Stimulated activated CD8-positive, alpha-beta memory T cell treated with anti-CD3 and anti-CD28 coated beads, Interleukin-4, amount 100 ng/mL, for 48 hours (primary cell): Measurements from ENCODE around the gene TTC28.
"Not testable (repeated sequence)": the region's sequence is repeated elsewhere in the genome, so short reads cannot be mapped to it uniquely, and the experiment has no call there.

Experiments used
- DNase-seq: peaks from one replicate; pipeline ENCODE4 v3.0.0-alpha.2; 2020

TTC28 gene

GRCh38 chr22:28398355-28398754 is 281.3 kb downstream of the TTC28 start:
- DNase-seq = no peak

DNA sequence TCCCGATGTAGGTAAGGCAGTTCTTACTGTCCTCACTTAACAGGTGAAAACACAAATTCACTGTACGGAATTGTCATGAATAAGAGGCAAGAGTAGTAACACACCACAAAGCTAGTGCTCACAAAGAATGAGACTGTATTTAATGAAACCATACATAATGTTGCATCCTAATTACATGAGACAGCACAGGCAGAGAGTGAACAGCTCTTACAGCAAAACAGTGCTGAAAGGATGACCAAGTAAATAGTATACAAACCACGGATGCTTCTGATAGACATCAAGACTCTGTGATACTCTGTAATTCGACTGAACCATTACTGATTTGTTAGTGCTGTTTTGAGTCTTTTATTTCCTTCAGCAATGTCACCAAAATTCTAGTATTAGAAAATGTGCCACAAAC is 282.3 kb downstream of the TTC28 start:
- DNase-seq = no peak

GRCh38 chr22:28395920-28396753 is 283.5 kb downstream of the TTC28 start:
- DNase-seq = no peak

GRCh38 chr22:28395520-28395919 is 284.1 kb downstream of the TTC28 start:
- DNase-seq = no peak

DNA sequence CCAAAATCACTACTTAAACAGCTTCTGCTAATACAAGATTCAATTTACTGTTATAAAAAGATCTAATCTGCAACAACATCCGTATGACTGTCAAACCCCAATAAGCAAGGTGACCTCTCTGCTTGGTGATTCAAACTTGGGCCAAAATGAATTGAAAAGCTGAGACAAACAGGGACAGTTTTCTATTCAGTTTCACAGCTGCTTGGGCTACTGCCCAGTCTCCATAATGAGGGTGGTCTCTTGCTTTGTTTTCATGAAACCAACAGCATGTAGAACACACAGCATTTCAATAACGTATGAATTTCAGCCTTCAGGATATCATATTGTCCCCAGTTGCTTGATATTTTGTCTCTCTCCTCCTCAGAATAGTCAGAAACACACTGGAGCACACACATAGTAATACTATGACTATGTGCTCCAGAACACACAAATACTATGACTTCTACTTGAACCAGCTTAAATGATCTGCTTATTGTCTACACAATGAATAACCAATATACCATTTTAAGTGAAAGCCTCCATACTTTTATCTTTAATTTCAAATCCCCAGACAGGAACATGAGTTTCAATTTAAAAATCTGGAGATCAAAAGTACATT is 285.0 kb downstream of the TTC28 start:
- no peak for DNase-seq

- DNase-seq = no peak
Observed at GRCh38 chr22:28381429-28382167, 298.0 kb downstream of the TTC28 start.

DNA sequence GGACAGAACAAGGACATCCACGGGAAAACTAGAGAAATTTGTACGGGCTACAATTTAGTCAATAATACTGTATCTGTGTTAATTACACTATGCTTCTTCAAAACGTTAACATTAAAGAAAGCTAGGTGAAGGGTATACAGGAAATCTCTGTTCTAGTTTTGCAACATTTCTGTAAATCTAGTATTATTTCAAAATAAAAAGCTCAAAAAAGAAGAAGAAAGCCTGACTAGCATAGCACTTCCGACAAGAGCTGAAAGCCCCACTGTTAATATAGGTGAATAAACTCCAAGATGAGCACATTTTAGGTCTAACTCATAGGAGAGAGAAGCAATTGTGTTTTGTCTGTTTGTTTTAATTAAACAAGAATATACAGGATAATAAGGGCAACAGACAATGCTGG is 299.7 kb downstream of the TTC28 start:
- DNase-seq = no peak

GRCh38 chr22:28379075-28379779 is 300.4 kb downstream of the TTC28 start:
- no peak for DNase-seq

DNA sequence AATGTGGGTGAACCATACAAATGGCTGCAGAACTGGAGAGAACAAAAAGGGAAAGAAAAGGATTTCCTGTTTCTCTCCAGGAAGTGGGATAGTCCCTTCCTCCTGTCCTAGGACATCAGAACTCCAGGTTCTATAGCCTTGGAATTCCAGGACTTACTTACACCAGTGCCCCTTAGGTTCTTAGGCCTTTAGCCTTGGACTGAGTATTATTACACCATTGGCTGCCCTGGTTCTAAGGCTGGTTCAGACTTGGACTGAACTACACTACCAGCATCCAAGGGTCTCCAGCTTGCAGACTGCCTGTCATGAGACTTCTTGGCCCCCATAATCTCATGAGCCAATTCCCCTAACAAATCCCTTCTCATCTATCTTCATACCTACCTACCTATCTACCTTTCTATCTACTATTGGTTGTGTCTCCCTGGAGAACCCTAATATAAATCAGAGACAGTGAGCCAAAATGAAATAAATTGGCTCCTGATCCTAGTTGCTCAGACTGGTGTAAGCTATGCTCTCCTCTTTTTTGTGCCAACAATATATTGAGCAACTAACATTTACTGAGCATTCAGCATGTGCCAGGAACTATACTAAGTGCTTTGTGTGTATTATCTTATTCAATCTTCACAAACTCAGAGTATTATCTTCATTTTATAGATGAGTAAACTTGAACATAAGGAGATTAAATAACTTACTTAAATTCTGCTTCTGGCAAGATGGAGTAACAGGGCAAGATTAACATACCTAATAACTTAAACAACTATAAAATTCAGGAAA is 303.7 kb downstream of the TTC28 start:
- DNase-seq = no peak

- DNase-seq = no peak
Observed at GRCh38 chr22:28373831-28374230, 305.8 kb downstream of the TTC28 start.

- DNase-seq = no peak
Observed at GRCh38 chr22:28369854-28370253, 309.8 kb downstream of the TTC28 start.

DNA sequence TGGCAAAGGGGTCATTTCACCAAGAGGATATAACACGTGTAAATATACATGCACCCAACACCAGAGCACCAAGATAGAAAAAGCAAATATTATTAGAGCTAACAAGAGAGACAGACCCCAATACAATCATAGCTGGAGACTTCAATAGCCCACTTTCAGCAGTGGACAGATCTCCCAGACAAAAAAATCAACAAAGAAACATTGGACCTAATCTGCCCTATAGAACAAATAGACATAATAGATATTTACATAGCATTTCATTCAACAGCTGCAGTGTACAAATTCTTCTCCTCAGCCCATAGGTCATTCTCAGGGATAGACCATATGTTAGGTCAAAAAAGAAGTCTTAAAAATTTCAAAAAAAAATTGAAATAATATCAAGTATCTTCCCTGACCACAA is 312.8 kb downstream of the TTC28 start:
- no peak for DNase-seq

DNA sequence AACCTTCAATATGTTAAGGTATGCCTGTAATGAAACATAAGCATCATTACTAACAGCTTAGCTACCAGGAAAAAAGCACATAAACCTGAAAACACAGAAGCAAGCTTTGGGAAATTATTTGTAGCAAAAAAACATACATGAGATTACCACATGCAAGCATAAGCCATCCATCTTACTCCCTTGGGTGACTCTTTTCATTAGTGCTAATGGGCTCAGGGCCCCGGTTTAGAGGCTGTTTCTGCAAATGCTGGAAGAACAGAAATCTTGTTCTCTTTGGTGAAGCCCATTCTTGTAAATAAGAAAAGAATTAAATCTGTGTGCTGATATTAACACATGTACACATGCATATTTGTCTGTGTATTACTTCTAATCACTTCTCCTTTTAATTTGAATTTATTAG is 314.3 kb downstream of the TTC28 start:
- no peak for DNase-seq

DNA sequence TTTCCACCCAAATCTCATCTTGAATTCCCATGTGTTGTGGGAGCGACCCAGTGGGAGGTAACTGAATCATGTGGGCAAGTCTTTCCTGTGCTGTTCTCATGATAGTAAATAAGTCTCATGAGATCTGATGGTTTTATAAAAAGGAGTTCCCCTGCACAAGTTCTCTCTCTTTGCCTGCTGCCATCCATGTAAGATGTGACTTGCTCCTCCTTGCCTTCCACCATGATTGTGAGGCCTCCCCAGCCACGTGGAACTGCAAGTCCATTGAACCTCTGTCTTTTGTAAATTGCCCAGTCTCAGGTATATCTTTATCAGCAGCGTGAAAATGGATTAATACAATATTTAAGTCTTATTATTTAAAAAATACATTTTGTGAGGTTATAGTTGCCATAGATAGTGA is 315.5 kb downstream of the TTC28 start:
- DNase-seq = not testable (repeated sequence)

DNA sequence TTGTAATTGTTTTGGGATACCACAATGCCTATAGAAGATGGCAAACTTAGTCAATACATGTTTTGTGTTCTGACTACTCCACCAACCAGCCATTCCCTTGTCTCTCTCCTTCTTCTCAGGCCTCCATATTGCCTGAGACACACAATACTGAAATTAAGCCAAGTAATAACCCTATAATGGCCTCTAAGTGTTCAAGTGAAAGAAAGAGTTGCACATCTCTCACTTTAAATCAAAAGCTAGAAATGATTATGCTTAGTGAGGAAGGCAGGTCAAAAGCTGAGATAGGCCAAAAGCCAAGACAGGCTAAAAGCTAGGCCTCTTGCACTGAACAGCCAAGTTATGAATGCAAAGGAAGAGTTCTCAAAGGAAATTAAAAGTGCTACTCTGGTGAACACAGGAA is 318.7 kb downstream of the TTC28 start:
- DNase-seq = no peak

DNA sequence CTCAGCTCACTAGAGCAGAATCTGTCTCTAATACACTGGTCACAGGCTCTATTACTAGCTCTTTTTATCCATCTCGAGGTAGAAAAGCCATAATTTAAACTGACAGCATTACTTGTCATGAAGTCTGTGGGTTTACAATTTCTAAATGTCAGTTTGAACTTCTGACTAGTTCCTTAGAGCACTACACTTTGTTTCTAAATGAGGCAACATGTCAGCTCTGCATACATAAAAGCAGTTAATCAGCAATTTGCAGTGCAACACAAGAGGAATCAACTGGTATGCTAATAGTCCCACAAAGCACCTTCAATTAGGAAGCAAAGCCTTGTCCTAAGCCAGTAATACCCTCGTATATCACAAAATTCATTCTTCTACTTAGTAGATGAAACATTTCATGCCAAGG is 321.3 kb downstream of the TTC28 start:
- no peak for DNase-seq

GRCh38 chr22:28357193-28357592 is 322.4 kb downstream of the TTC28 start:
- no peak for DNase-seq

GRCh38 chr22:28351476-28351875 is 328.2 kb downstream of the TTC28 start:
- DNase-seq = no peak

GRCh38 chr22:28348613-28349609 is 330.7 kb downstream of the TTC28 start:
- no peak for DNase-seq

- DNase-seq = no peak
Observed at GRCh38 chr22:28346308-28346707, 333.3 kb downstream of the TTC28 start.
